Measurements from ENCODE around the gene PPP3CA. TPM values are rescaled to one million over a fixed set of nuclear protein-coding genes. Genes with fewer than 3 reads are reported as not detected.
"Not testable (repeated sequence)": the region's sequence is repeated elsewhere in the genome, so short reads cannot be mapped to it uniquely, and the experiment has no call there.

Gene PPP3CA
- total RNA-seq, 1 donor from 2014 or later: 52.2 TPM

- peak in 1 of 2 donors; percentile 58 for DNase-seq (ENCODE audit: low read depth in 2 of 2)
These were observed 88.4 kb downstream of the PPP3CA start for GRCh38 chr4:101258883-101259282.

DNA sequence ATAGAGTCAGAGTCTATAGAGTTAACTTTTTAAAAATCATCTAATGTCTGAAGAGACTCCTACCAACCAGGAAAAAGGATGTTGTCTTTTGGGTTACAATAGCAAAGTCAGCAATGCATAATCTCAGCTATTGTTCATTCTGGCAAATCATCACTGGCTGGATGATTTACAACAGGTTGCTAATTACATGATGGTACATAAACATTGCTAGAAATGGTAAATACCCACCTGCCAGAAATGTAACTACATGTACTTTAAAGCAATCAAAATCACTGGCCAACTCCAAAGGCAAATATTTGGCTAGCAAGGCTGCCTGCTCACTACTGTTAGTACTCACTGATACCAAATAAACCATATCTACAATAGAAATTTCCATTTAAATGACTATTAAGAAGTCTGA, 91.1 kb downstream of the PPP3CA start:
- DNase-seq (ENCODE audit: low read depth in 2 of 2): peak; percentile 85 to 89

GRCh38 chr4:101254776-101255175, 92.5 kb downstream of the PPP3CA start:
- DNase-seq (ENCODE audit: low read depth in 2 of 2): peak in 1 of 2 donors; percentile 17

GRCh38 chr4:101253121-101253520, 94.2 kb downstream of the PPP3CA start:
- peak in 1 of 2 donors; percentile 26 for DNase-seq (ENCODE audit: low read depth in 2 of 2)

GRCh38 chr4:101252721-101253120, 94.6 kb downstream of the PPP3CA start:
- no peak for DNase-seq (ENCODE audit: low read depth in 2 of 2)

- DNase-seq (ENCODE audit: low read depth in 2 of 2): peak; percentile 54 to 69
These were observed 96.1 kb downstream of the PPP3CA start for GRCh38 chr4:101251261-101251660.

- DNase-seq (ENCODE audit: low read depth in 2 of 2): no peak
These were observed 103.0 kb downstream of the PPP3CA start for GRCh38 chr4:101244349-101244748.

GRCh38 chr4:101242441-101242840, 104.9 kb downstream of the PPP3CA start:
- DNase-seq (ENCODE audit: low read depth in 2 of 2): no peak

GRCh38 chr4:101240099-101240498, 107.2 kb downstream of the PPP3CA start:
- no peak for DNase-seq (ENCODE audit: low read depth in 2 of 2)

- no peak for DNase-seq (ENCODE audit: low read depth in 2 of 2)
These were observed 107.7 kb downstream of the PPP3CA start for GRCh38 chr4:101239665-101240064.

- DNase-seq (ENCODE audit: low read depth in 2 of 2): peak in 1 of 2 donors; percentile 62
These were observed 108.6 kb downstream of the PPP3CA start for GRCh38 chr4:101238706-101239105.

GRCh38 chr4:101237773-101238172, 109.6 kb downstream of the PPP3CA start:
- no peak for DNase-seq (ENCODE audit: low read depth in 2 of 2)

DNA sequence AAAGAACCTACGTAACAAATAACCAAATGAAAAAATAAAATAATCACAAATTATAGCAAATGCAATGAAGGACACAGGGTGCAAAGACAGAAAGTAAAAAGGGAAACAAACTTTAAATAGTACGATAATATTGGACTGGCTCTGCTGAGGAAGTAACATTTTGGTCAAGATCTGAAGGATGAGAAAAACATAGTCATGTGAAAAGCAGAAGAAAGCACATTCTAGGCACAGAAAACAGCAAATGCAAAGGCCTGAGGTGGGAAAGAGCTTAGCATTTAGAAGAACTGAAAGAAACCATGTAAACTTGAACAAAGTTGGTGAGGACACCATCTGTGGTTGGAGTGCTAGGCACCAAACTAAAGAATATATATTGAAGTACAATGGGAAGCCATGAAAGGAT, 111.2 kb downstream of the PPP3CA start:
- no peak for DNase-seq (ENCODE audit: low read depth in 2 of 2)

DNA sequence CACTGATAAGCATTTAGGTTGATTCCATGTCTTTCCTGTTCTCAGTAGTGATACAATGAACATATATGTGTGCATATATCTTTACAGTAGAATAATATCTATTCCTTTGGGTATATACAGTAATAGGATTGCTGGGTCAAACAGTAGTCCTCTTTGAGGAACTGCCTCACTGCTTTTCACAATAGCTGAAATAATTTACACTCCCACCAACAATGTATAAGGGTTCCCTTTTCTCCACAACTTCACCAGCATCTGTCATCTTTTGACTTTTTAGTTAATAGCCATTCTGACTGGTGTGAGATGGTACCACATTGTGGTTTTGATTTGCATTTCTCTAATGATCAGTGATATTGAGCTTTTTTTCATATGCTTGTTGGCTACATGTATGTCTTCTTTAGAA, 113.2 kb downstream of the PPP3CA start:
- DNase-seq (ENCODE audit: low read depth in 2 of 2): not testable (repeated sequence)

DNA sequence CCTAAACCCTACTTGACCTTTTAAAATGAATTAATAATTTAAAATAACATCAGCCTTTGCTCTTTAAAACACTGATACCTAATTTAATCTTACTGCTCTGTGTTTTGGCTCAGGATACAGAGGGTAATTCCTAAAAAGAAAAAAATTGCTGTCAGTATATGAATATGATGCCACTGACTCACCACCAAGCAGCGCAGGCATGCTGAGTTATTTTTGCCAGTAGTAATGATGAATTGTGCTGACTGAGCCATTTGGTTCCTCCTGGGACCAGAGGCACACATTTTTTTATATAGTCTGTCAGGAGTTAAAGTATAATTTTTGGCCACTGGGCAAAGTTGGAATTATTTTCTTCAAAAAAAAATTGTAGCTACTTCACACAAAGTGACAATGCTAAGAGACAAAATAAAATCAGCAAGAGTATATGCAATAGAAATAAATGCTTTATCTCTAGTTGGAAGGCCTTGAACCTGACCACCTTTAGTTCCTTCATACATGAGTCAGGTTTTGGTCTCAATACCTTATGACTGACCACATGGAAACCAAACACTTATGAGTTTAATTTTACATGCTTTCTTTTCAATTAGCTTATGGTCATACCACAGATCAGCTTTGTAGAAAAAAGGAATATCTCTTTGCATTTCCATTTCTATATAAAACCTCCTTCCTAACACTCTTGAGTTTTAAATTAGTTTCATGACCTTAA, 115.1 kb downstream of the PPP3CA start:
- peak; percentile 68 to 82 for DNase-seq (ENCODE audit: low read depth in 2 of 2)

- no peak for DNase-seq (ENCODE audit: low read depth in 2 of 2)
These were observed 116.4 kb downstream of the PPP3CA start for GRCh38 chr4:101230801-101231426.

DNA sequence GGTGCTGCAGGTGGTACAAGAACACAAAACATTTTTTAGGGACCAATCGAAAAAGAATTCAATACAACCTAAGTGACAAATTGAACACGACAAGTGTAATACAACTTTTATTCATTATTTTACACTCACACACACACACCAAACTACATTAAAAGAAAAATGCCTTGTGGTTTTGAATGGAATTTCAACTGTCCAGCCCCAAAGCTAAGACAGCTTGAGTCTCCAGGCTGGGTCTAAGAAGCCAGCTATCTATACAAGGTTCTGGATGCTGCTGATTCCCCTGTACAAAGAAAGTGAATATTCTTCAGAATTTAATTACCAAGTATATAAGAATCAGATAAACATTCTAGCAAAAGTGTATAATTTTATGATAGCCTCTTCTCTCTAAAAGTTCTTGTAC, 118.2 kb downstream of the PPP3CA start:
- no peak for DNase-seq (ENCODE audit: low read depth in 2 of 2)

GRCh38 chr4:101227715-101228114, 119.6 kb downstream of the PPP3CA start:
- DNase-seq (ENCODE audit: low read depth in 2 of 2): no peak

DNA sequence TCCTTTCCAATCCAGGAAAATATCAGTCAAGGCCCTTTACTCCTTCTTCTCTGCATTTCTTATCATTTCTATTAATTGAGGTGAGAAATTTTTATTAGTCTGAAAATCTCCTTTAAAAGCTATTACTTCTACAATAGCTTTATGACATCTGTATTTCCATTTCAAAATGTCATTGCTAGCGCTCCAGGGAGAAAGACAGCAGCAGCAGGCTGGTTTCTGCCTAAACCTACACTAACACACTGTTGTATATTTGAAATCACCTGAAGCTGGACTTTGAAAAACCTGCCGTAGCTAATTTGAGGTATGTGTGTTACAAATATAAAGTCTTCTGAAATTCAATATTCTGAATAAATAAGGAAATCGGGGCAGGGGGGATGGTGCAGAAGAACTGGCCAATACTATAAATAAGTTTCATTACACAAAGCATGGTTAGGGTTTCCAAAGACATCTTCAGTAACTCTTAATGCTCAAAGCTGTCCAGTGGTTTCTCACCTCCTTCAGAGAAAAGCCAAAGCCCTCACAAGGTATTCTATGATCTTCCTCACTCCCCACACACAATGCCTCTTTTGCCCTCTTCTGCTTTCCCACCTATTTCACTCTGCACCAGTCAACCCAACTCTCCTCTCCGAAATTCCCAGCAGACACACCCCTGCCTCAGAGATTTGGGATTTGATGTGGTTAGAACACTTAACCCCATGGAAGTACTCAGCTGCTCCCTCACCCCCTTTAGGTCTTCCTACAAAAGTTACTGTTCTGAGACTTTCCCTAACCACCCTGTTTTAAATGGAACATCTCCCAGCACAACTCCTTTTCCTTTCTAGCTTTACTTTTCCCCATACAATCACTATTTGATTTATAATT, 122.7 kb downstream of the PPP3CA start:
- no peak for DNase-seq (ENCODE audit: low read depth in 2 of 2)

DNA sequence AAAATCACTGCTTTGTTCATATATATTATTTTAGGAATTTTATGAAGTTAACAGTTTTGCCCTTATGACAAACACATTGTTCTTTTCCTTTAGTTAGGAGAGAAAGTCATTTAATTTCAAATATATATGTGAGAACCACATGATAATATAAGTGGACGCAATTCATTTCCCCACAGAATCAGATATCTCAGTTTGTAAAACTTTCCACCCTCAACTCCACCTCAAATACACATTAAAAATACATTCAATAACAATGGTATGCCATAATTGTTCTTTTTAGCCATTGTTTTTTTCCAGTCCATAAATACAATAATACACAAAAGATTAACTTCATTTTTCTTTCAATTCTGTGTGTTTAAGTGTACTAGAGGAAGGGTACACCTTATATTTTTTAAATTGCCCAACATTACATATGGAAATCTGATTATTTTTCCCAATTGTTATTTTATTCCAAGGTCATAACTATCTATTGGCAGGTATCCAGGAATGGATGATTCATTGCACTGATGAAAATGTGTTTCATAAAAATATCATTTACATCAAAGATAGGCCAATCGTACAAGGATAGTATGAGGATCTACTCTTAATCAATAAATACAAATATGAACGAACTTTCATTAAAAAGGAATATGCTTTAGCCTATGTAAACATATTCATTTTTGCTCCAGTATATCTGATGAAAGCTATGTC, 125.0 kb downstream of the PPP3CA start:
- peak; percentile 76 to 86 for DNase-seq (ENCODE audit: low read depth in 2 of 2)

GRCh38 chr4:101221294-101221693, 126.0 kb downstream of the PPP3CA start:
- DNase-seq (ENCODE audit: low read depth in 2 of 2): no peak

DNA sequence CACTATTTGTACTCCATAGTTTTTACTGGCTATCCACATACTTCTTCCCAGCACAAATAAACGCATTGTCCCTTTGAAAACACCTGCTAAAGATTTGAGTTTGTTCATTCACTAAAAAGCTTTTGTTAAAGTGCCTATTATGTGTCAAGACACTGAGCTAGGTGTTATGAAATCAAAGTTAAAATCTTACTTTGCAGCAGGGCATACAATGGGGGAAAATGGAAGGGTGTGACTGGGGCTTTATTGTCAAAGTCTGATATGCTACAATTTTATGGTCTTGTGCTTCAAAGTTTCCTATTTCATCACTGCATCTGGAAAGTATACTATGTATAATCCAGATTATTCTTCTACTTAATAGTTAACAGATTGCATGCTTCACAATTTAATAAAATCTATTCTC, 128.4 kb downstream of the PPP3CA start:
- DNase-seq (ENCODE audit: low read depth in 2 of 2): no peak

All from dermis microvascular lymphatic vessel endothelial cell (primary cell).